Measurements from ENCODE around the gene TMIGD3.

TMIGD3 gene

GRCh38 chr1:111499026-111499785 lies 4.2 kb downstream of the TMIGD3 start:
- Histone ChIP-seq H3K27me3 (no peaks in the 10 kb centered on the region), H3K4me1 (peaks cover 15 to 75% (median 23%) of the 10 kb centered on the region in 10 experiments), H3K9me3 (replicated peaks in 1 of 11) (peaks cover 0 to 18% (median 0%) of the 10 kb centered on the region in 11 experiments; a peak in 5 of 22 replicates), H3K4me2 (peak overlapping the region in 3 of 11 experiments; percentile 70 to 81 (median 77); a peak in 6 of 22 replicates), H4K20me1 (no peaks in the 10 kb centered on the region), H3K9ac (no peak overlapping the region), H3K4me3 (no peak overlapping the region; a peak in 1 of 20 replicates), H3K27ac (no peak overlapping the region; a peak in 1 of 22 replicates), H3K36me3 (peaks cover 0 to 10% (median 0%) of the 10 kb centered on the region in 11 experiments; a peak in 4 of 22 replicates)
- no peak for TF ChIP-seq Cebpa-rat (IDR thresholded peaks at IDR 0.05)

GRCh38 chr1:111497592-111497991 lies 5.8 kb downstream of the TMIGD3 start:
- no peak for TF ChIP-seq Cebpa-rat (IDR thresholded peaks at IDR 0.05)

GRCh38 chr1:111496398-111496797 lies 7.0 kb downstream of the TMIGD3 start:
- H4K20me1 ChIP-seq, result no peaks in the 10 kb centered on the region
- H3K9ac ChIP-seq, result no peak overlapping the region
- H3K4me2 ChIP-seq, result peak overlapping the region in 2 of 11 experiments; percentile 70 to 81; a peak in 2 of 22 replicates
- no peak overlapping the region for H3K4me3 ChIP-seq
- H3K9me3 ChIP-seq (replicated peaks in 1 of 11), result peaks cover 0 to 19% (median 0%) of the 10 kb centered on the region in 11 experiments; a peak in 5 of 22 replicates
- H3K4me1 ChIP-seq, result peaks cover 0 to 74% (median 6%) of the 10 kb centered on the region in 10 experiments; a peak in 10 of 20 replicates
- H3K36me3 ChIP-seq, result peaks cover 0 to 10% (median 0%) of the 10 kb centered on the region in 11 experiments; a peak in 4 of 22 replicates
- no peak for TF ChIP-seq Cebpa-rat (IDR thresholded peaks at IDR 0.05)
- H3K27me3 ChIP-seq, result no peaks in the 10 kb centered on the region
- H3K27ac ChIP-seq, result peak overlapping the region in 2 of 11 experiments; percentile 87 to 88; a peak in 1 of 22 replicates

More at GRCh38 chr1:111497592-111497991, 5.8 kb downstream of the TMIGD3 start:
- H3K4me1 ChIP-seq, result peaks cover 0 to 68% (median 7%) of the 10 kb centered on the region in 10 experiments; a peak in 13 of 20 replicates
- peaks cover 0 to 18% (median 0%) of the 10 kb centered on the region in 11 experiments; a peak in 5 of 22 replicates for H3K9me3 ChIP-seq (replicated peaks in 1 of 11)
- peak overlapping the region in 5 of 11 experiments; percentile 3 to 74 (median 59); a peak in 7 of 22 replicates for H3K9ac ChIP-seq
- H4K20me1 ChIP-seq, result no peaks in the 10 kb centered on the region
- peak overlapping the region in 6 of 11 experiments; percentile 0 to 81 (median 60); a peak in 10 of 22 replicates for H3K4me2 ChIP-seq
- H3K27me3 ChIP-seq, result no peaks in the 10 kb centered on the region
- peak overlapping the region in 5 of 11 experiments; percentile 49 to 88 (median 67); a peak in 11 of 22 replicates for H3K27ac ChIP-seq
- peaks cover 0 to 10% (median 0%) of the 10 kb centered on the region in 11 experiments; a peak in 4 of 22 replicates for H3K36me3 ChIP-seq
- H3K4me3 ChIP-seq, result no peak overlapping the region

GRCh38 chr1:111491070-111491469 lies 12.4 kb downstream of the TMIGD3 start:
- Histone ChIP-seq H3K4me3 (no peak overlapping the region), H3K9me3 (replicated peaks in 1 of 11) (peaks cover 0 to 13% (median 0%) of the 10 kb centered on the region in 11 experiments; a peak in 4 of 22 replicates), H3K4me1 (peaks cover 0 to 74% (median 26%) of the 10 kb centered on the region in 10 experiments; a peak in 12 of 20 replicates), H4K20me1 (no peaks in the 10 kb centered on the region), H3K9ac (no peak overlapping the region; a peak in 1 of 22 replicates), H3K4me2 (peak overlapping the region in 4 of 11 experiments; percentile 77 to 89 (median 79); a peak in 9 of 22 replicates), H3K27me3 (no peaks in the 10 kb centered on the region), H3K27ac (peak overlapping the region in 3 of 11 experiments; percentile 56 to 76 (median 72); a peak in 6 of 22 replicates), H3K36me3 (no peaks in the 10 kb centered on the region)
- TF ChIP-seq Cebpa-rat (IDR thresholded peaks at IDR 0.05), result no peak

GRCh38 chr1:111490220-111490619 lies 13.2 kb downstream of the TMIGD3 start:
- Histone ChIP-seq H3K4me2 (peak overlapping the region in 6 of 11 experiments; percentile 2 to 89 (median 78); a peak in 10 of 22 replicates), H3K27ac (peak overlapping the region in 5 of 11 experiments; percentile 56 to 76 (median 68); a peak in 9 of 22 replicates), H3K4me1 (peaks cover 0 to 82% (median 26%) of the 10 kb centered on the region in 10 experiments; a peak in 12 of 20 replicates), H3K4me3 (no peak overlapping the region), H3K27me3 (no peaks in the 10 kb centered on the region), H4K20me1 (no peaks in the 10 kb centered on the region), H3K36me3 (no peaks in the 10 kb centered on the region), H3K9ac (peak overlapping the region in 2 of 11 experiments; percentile 15 to 34; a peak in 3 of 22 replicates), H3K9me3 (replicated peaks in 1 of 11) (peaks cover 0 to 13% (median 0%) of the 10 kb centered on the region in 11 experiments; a peak in 2 of 22 replicates)
- no peak for TF ChIP-seq Cebpa-rat (IDR thresholded peaks at IDR 0.05)

- Histone ChIP-seq H3K4me1 (peaks cover 0 to 89% (median 26%) of the 10 kb centered on the region in 10 experiments; a peak in 12 of 20 replicates), H3K4me3 (no peak overlapping the region), H3K27ac (peak overlapping the region in 5 of 11 experiments; percentile 56 to 76 (median 68); a peak in 10 of 22 replicates), H4K20me1 (no peaks in the 10 kb centered on the region), H3K9ac (peak overlapping the region in 2 of 11 experiments; percentile 15 to 34; a peak in 5 of 22 replicates), H3K4me2 (peak overlapping the region in 7 of 11 experiments; percentile 2 to 89 (median 78); a peak in 12 of 22 replicates), H3K27me3 (no peaks in the 10 kb centered on the region), H3K36me3 (no peaks in the 10 kb centered on the region), H3K9me3 (replicated peaks in 1 of 11) (peaks cover 0 to 12% (median 0%) of the 10 kb centered on the region in 11 experiments; a peak in 2 of 22 replicates)
- peak in 6 of 11 experiments; percentile 31 to 82 (median 58); a peak in 7 of 22 replicates for TF ChIP-seq Cebpa-rat (IDR thresholded peaks at IDR 0.05)
Measured at GRCh38 chr1:111489604-111490003, 13.8 kb downstream of the TMIGD3 start.

- Histone ChIP-seq H3K4me3 (no peak overlapping the region), H3K27ac (peak overlapping the region in 3 of 11 experiments; percentile 68 to 76 (median 72); a peak in 6 of 22 replicates), H3K4me2 (peak overlapping the region in 5 of 11 experiments; percentile 77 to 89 (median 78); a peak in 9 of 22 replicates), H3K4me1 (peaks cover 0 to 98% (median 26%) of the 10 kb centered on the region in 10 experiments; a peak in 12 of 20 replicates), H3K9ac (no peak overlapping the region), H3K36me3 (no peaks in the 10 kb centered on the region), H3K9me3 (replicated peaks in 1 of 11) (0 out of 22 replicates have a peak, but pooled peaks cover 0 to 4% (median 0%) of the 10 kb centered on the region in 11 experiments), H4K20me1 (no peaks in the 10 kb centered on the region), H3K27me3 (no peaks in the 10 kb centered on the region)
- TF ChIP-seq Cebpa-rat (IDR thresholded peaks at IDR 0.05), result no peak
Measured at GRCh38 chr1:111488669-111489068, 14.8 kb downstream of the TMIGD3 start.

- H3K27me3 ChIP-seq, result no peaks in the 10 kb centered on the region
- no peak for TF ChIP-seq Cebpa-rat (IDR thresholded peaks at IDR 0.05)
- no peaks in the 10 kb centered on the region for H4K20me1 ChIP-seq
- H3K4me2 ChIP-seq, result peak overlapping the region in 6 of 11 experiments; percentile 10 to 89 (median 78); a peak in 10 of 22 replicates
- H3K4me3 ChIP-seq, result no peak overlapping the region
- 0 out of 22 replicates have a peak overlapping the region, but pooled peaks of 2 of the 11 experiments have one; percentile 10 for H3K9ac ChIP-seq
- 0 out of 22 replicates have a peak overlapping the region, but pooled peaks of 1 of the 11 experiments have one; percentile 9 for H3K27ac ChIP-seq
- H3K4me1 ChIP-seq, result peaks cover 0 to 100% (median 28%) of the 10 kb centered on the region in 10 experiments; a peak in 12 of 20 replicates
- 0 out of 22 replicates have a peak, but pooled peaks cover 0 to 4% (median 0%) of the 10 kb centered on the region in 11 experiments for H3K9me3 ChIP-seq (replicated peaks in 1 of 11)
- H3K36me3 ChIP-seq, result no peaks in the 10 kb centered on the region
Measured at GRCh38 chr1:111487133-111487532, 16.3 kb downstream of the TMIGD3 start.
